C4-2B (cell line): Measurements from ENCODE around the gene NODAL.

ENCODE experiments used
- CTCF ChIP-seq: fragments of 450-650 bp; conservative IDR thresholded peaks from 2 replicates; pipeline ENCODE4 v1.5.1; 2017; ENCODE audit warnings: mild to moderate bottlenecking
- ZFX ChIP-seq: fragments of 450-650 bp; IDR thresholded peaks from 2 replicates; pipeline ENCODE4 v1.6.1; 2017

DNA sequence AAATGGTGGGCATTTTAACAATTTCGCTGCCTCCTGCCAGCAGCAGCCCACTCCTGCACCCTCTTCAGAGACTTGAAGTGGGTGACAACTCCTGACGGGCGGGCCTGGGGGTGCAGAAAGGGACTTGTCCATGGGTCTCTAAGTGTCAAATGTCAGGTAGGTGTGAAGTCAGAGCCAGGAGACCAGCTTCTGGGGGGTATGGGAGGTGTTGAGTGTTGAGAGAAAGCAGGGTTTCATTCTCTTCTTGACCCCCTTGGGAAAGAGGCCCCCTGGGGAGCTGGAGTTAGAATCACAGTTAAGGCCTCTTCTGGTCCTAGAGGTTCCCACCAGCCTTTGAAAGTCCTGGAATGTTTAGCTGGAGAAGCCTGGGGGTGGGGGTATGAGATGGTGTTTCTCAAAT is 25.5 kb upstream of the NODAL start:
- TF ChIP-seq CTCF (no peak), ZFX (no peak)
